ENCODE data around the gene CCDC194. TPM values are rescaled to one million over a fixed set of nuclear protein-coding genes. Genes with fewer than 3 reads are reported as not detected.

Gene CCDC194
- total RNA-seq, 1 experiment from 2014 or later, result 4.1 TPM

DNA sequence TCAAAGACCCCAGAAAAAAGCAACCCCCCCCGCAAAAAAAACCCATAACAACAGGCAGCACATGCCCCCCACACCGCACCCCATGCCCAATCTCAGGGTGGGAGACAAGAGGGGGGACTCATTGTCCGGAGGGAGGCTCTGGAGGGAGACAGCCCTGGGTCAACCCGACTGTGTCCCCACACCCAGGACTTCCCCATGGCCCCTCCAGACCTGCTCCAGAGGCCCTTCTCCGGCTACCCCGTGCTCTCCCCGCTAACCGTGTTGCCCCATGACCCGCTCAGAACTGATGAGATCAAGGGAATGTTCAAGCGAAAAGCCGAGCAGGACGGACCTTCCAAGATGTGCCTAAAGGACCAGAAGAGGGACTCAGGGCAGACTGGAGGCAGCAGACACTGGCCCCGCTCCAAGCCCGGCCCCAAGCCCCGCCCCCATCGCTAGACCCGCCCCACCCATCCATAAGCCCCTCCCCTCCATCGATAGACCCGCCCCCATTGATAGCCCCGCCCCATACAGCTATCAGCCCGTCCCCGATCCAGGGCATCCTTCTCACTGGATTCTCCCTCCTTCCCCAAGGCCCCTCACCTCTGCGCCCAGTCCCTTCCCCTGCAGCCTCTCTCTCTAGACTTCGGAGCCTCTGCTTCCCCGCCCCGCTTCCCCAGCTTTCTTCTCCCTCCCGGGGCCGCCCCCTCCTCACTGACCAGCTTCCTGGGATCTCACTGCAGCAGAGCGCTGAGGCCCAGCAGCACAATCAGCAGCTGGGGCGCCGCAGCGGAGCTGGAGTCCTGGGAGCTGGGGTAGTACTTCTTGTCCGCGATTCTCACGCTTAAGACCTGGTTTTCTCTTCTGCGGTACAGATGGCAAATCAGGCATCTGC is 9.2 kb upstream of the CCDC194 start:
- peaks cover 10% of the 10 kb centered on the region for H3K36me3 ChIP-seq (ENCODE audit: insufficient read depth, low read length)
- H3K79me2 ChIP-seq (ENCODE audit: low read length), result peaks cover 44% of the 10 kb centered on the region
- H3K4me1 ChIP-seq (ENCODE audit: low read length), result peaks cover 37% of the 10 kb centered on the region
- no peaks in the 10 kb centered on the region for H3K9me3 ChIP-seq (ENCODE audit: low read length)
- H2AFZ ChIP-seq (ENCODE audit: low read length), result no peak overlapping the region
- H3K27me3 ChIP-seq (ENCODE audit: low read length), result no peaks in the 10 kb centered on the region
- H4K20me1 ChIP-seq (ENCODE audit: insufficient read depth, low read depth, low read length), result peaks cover 3% of the 10 kb centered on the region; the same call in 1 of the 2 replicates
- H3K9ac ChIP-seq (ENCODE audit: low read length), result no peak overlapping the region
- H3K27ac ChIP-seq (ENCODE audit: low read length), result no peak overlapping the region
- no peaks in the 10 kb centered on the region for H3K9me2 ChIP-seq (replicated peaks; ENCODE audit: insufficient read depth, low read length)
- no peak overlapping the region for H3K4me2 ChIP-seq (ENCODE audit: low read depth, low read length, poor library complexity, severe bottlenecking)
- peak; percentile 66 for DNase-seq
- no peak overlapping the region for H3K4me3 ChIP-seq (ENCODE audit: low read length)

DNA sequence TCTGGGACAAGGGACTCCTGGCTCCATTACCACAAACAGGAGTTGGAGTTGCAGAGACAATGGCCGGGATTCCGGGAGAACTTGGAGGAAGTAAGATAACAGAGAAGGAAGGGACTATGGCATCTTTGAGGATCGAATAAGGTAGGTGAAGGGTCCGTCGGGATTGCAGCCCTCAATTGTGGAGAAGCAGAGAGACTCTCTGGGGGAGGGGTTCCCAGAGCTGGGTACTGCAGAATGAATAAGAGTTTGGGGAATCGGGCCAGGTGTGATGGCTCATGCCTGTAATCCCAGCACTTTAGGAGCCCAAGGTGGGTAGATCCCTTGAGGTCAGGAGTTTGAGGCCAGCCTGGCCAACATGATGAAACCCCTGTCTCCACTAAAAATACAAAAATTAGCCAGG is 7.6 kb upstream of the CCDC194 start:
- no peak overlapping the region for H3K4me3 ChIP-seq (ENCODE audit: low read length)
- peaks cover 10% of the 10 kb centered on the region for H3K36me3 ChIP-seq (ENCODE audit: insufficient read depth, low read length)
- H3K9ac ChIP-seq (ENCODE audit: low read length), result no peak overlapping the region
- no peak overlapping the region for H2AFZ ChIP-seq (ENCODE audit: low read length)
- peaks cover 33% of the 10 kb centered on the region for H3K79me2 ChIP-seq (ENCODE audit: low read length)
- peaks cover 3% of the 10 kb centered on the region; the same call in 1 of the 2 replicates for H4K20me1 ChIP-seq (ENCODE audit: insufficient read depth, low read depth, low read length)
- DNase-seq, result no peak
- H3K9me3 ChIP-seq (ENCODE audit: low read length), result no peaks in the 10 kb centered on the region
- H3K4me1 ChIP-seq (ENCODE audit: low read length), result peaks cover 27% of the 10 kb centered on the region
- no peaks in the 10 kb centered on the region for H3K9me2 ChIP-seq (replicated peaks; ENCODE audit: insufficient read depth, low read length)
- no peak overlapping the region for H3K4me2 ChIP-seq (ENCODE audit: low read depth, low read length, poor library complexity, severe bottlenecking)
- H3K27ac ChIP-seq (ENCODE audit: low read length), result no peak overlapping the region
- H3K27me3 ChIP-seq (ENCODE audit: low read length), result no peaks in the 10 kb centered on the region

DNA sequence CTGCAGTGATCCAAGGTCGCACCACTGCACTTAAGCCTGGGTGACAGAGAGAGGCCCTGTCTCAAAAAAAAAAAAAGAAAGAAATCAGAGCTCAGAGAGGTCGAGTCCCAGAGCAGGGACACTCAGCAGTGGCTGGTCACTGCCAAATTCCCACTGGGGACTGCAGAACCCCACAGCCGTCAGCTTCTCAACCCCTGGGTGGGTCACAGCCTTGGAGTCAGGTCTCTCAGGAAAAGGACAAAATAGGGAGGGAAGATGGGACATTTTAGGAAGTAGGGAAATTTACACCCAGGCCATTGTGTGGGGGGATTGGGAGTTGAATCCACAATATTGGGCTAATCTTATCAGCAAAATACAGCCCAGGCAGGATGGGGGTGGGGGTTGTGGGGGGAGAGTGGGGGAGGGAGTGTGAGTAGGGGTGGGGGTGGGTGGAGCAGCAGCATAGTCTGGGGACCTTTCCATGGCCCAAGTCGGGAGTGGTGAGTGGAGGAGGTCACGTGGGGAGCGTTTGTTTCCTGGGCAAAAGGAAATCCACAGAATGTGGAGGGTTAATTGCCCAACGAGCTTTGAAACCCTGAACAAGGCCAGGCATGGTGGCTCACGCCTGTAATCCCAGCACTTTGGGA is 5.0 kb upstream of the CCDC194 start:
- Histone ChIP-seq H3K27ac (ENCODE audit: low read length) (no peak overlapping the region), H3K36me3 (ENCODE audit: insufficient read depth, low read length) (peaks cover 10% of the 10 kb centered on the region), H3K27me3 (ENCODE audit: low read length) (no peaks in the 10 kb centered on the region), H4K20me1 (ENCODE audit: insufficient read depth, low read depth, low read length) (peaks cover 3% of the 10 kb centered on the region; the same call in 1 of the 2 replicates), H3K9me3 (ENCODE audit: low read length) (no peaks in the 10 kb centered on the region), H3K4me3 (ENCODE audit: low read length) (no peak overlapping the region), H3K9me2 (replicated peaks; ENCODE audit: insufficient read depth, low read length) (no peaks in the 10 kb centered on the region), H3K4me1 (ENCODE audit: low read length) (peaks cover 2% of the 10 kb centered on the region), H2AFZ (ENCODE audit: low read length) (no peak overlapping the region), H3K79me2 (ENCODE audit: low read length) (peaks cover 10% of the 10 kb centered on the region), H3K4me2 (ENCODE audit: low read depth, low read length, poor library complexity, severe bottlenecking) (no peak overlapping the region), H3K9ac (ENCODE audit: low read length) (no peak overlapping the region)
- no peak for DNase-seq

DNA sequence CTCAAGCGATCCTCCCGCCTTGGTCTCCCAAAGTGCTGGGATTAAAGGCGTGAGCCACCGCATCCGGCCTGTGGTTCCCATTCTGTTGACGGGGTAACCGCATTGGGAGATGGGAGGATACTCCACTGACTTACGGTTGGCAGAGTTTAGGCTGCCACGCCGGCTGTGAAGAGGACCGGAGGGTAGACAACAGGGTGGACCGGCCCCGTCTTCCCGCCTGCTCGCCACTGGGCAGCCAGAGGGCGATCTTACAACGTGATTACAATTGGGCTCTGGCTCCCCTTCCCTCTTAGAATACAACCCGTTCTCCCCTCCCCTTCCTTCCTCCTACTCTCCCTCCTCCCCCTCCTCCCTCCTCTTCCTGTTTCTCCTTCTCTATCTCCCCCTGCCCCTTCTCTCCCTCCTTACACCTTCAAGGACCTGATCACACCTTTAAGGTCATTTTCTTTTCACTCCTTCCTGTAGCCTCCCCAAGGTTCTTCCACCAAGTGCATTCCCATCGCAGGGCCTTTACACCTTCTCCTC is 957 bp upstream of the CCDC194 start:
- Histone ChIP-seq H3K79me2 (ENCODE audit: low read length) (no peaks in the 10 kb centered on the region), H2AFZ (ENCODE audit: low read length) (no peak overlapping the region), H3K36me3 (ENCODE audit: insufficient read depth, low read length) (0 out of 2 replicates have a peak, but pooled peaks cover 2% of the 10 kb centered on the region), H3K4me3 (ENCODE audit: low read length) (no peak overlapping the region), H3K9me3 (ENCODE audit: low read length) (no peaks in the 10 kb centered on the region), H3K9ac (ENCODE audit: low read length) (no peak overlapping the region), H3K4me1 (ENCODE audit: low read length) (peaks cover 9% of the 10 kb centered on the region), H3K9me2 (replicated peaks; ENCODE audit: insufficient read depth, low read length) (no peaks in the 10 kb centered on the region), H3K27me3 (ENCODE audit: low read length) (no peaks in the 10 kb centered on the region), H3K4me2 (ENCODE audit: low read depth, low read length, poor library complexity, severe bottlenecking) (no peak overlapping the region), H3K27ac (ENCODE audit: low read length) (no peak overlapping the region), H4K20me1 (ENCODE audit: insufficient read depth, low read depth, low read length) (no peaks in the 10 kb centered on the region)
- DNase-seq, result peak; percentile 81

DNA sequence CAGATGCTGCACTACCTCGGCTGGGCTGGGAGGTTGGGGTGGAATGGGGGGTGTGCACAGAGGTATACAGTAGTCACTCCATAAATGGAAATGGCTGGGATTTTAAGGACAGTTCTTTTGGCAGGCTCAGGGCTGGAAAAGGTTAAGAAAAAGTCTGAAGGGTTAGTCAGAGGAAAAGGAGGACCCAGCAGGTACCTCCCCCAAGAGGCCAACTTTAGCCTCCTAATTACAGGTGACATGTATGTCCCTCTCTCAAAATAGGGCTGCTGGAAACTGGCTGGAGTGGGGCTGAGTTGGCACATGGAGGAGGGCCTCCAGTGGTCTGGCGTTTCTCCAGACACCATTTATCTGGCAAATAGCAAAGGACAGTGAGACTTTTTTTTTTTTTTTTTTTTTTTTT is 994 bp downstream of the CCDC194 start:
- no peak overlapping the region for H3K4me2 ChIP-seq (ENCODE audit: low read depth, low read length, poor library complexity, severe bottlenecking)
- peak; percentile 58 for DNase-seq

GRCh38 chr19:17391371-17392151 is 2.4 kb downstream of the CCDC194 start:
- no peak overlapping the region for H2AFZ ChIP-seq (ENCODE audit: low read length)
- H3K4me2 ChIP-seq (ENCODE audit: low read depth, low read length, poor library complexity, severe bottlenecking), result peak overlapping the region; percentile 40
- H3K4me1 ChIP-seq (ENCODE audit: low read length), result peaks cover 9% of the 10 kb centered on the region
- H3K36me3 ChIP-seq (ENCODE audit: insufficient read depth, low read length), result no peaks in the 10 kb centered on the region
- peak overlapping the region; percentile 27; the same call in 1 of the 2 replicates for H3K27ac ChIP-seq (ENCODE audit: low read length)
- no peaks in the 10 kb centered on the region for H3K27me3 ChIP-seq (ENCODE audit: low read length)
- no peaks in the 10 kb centered on the region for H3K9me2 ChIP-seq (replicated peaks; ENCODE audit: insufficient read depth, low read length)
- no peak overlapping the region; the same call in 1 of the 2 replicates for H3K4me3 ChIP-seq (ENCODE audit: low read length)
- DNase-seq, result peak; percentile 76
- no peaks in the 10 kb centered on the region for H3K79me2 ChIP-seq (ENCODE audit: low read length)
- no peak overlapping the region for H3K9ac ChIP-seq (ENCODE audit: low read length)
- no peaks in the 10 kb centered on the region for H4K20me1 ChIP-seq (ENCODE audit: insufficient read depth, low read depth, low read length)
- no peaks in the 10 kb centered on the region for H3K9me3 ChIP-seq (ENCODE audit: low read length)

More for the DNA sequence above, 994 bp downstream of the CCDC194 start:
- H3K4me3 ChIP-seq (ENCODE audit: low read length), result no peak overlapping the region
- no peaks in the 10 kb centered on the region for H3K79me2 ChIP-seq (ENCODE audit: low read length)
- H3K27me3 ChIP-seq (ENCODE audit: low read length), result no peaks in the 10 kb centered on the region
- peaks cover 9% of the 10 kb centered on the region for H3K4me1 ChIP-seq (ENCODE audit: low read length)
- H3K9me2 ChIP-seq (replicated peaks; ENCODE audit: insufficient read depth, low read length), result no peaks in the 10 kb centered on the region
- H3K9ac ChIP-seq (ENCODE audit: low read length), result no peak overlapping the region
- H4K20me1 ChIP-seq (ENCODE audit: insufficient read depth, low read depth, low read length), result no peaks in the 10 kb centered on the region
- H3K36me3 ChIP-seq (ENCODE audit: insufficient read depth, low read length), result no peaks in the 10 kb centered on the region
- H3K9me3 ChIP-seq (ENCODE audit: low read length), result no peaks in the 10 kb centered on the region
- no peak overlapping the region for H3K27ac ChIP-seq (ENCODE audit: low read length)
- no peak overlapping the region for H2AFZ ChIP-seq (ENCODE audit: low read length)

- no peaks in the 10 kb centered on the region for H3K79me2 ChIP-seq (ENCODE audit: low read length)
- H3K27me3 ChIP-seq (ENCODE audit: low read length), result no peaks in the 10 kb centered on the region
- H3K9ac ChIP-seq (ENCODE audit: low read length), result no peak overlapping the region
- peak overlapping the region; percentile 40 for H3K4me2 ChIP-seq (ENCODE audit: low read depth, low read length, poor library complexity, severe bottlenecking)
- H4K20me1 ChIP-seq (ENCODE audit: insufficient read depth, low read depth, low read length), result no peaks in the 10 kb centered on the region
- H3K9me2 ChIP-seq (replicated peaks; ENCODE audit: insufficient read depth, low read length), result no peaks in the 10 kb centered on the region
- no peak overlapping the region for H3K27ac ChIP-seq (ENCODE audit: low read length)
- DNase-seq, result peak; percentile 92
- H3K4me1 ChIP-seq (ENCODE audit: low read length), result peaks cover 9% of the 10 kb centered on the region
- H3K4me3 ChIP-seq (ENCODE audit: low read length), result no peak overlapping the region; the same call in 1 of the 2 replicates
- H3K9me3 ChIP-seq (ENCODE audit: low read length), result no peaks in the 10 kb centered on the region
- no peaks in the 10 kb centered on the region for H3K36me3 ChIP-seq (ENCODE audit: insufficient read depth, low read length)
- no peak overlapping the region for H2AFZ ChIP-seq (ENCODE audit: low read length)
Measured at GRCh38 chr19:17390665-17391370, 3.2 kb downstream of the CCDC194 start.

Data from Karpas-422 (cell line).